IMR-90 (cell line): ENCODE results near the gene AQP6.

Experiments used
- RAD21 ChIP-seq: IDR thresholded peaks from 2 replicates; pipeline ENCODE4 v1.6.1; 2012; ENCODE audit warnings: low read length, improper control_type of control experiment
- TF ChIP-seq, protein P1 (sequence below): conservative IDR thresholded peaks from 2 replicates; pipeline ENCODE4 v1.5.1; 2012; ENCODE audit warnings: mild to moderate bottlenecking, low read depth, low read length, improper control_type of control experiment

DNA sequence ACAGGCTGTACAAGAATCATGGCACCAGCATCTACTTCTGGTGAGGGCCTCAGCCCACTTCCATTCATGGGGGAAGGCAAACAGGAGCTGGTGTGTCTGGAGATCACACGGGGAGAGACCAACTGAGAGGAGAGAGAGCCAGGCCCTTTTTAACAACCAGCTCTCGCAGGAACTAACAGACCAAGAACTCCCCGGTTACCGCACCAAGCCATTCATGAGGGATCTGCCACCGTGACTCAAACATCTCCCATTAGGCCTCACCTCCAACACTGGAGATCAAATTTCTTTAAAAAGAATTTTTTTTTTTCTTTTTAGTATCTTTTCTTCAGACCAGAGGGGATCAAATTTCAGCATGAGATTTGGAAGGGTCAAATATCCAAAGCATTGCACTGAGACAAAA lies 39.0 kb upstream of the AQP6 start:
- TF ChIP-seq, protein P1, sequence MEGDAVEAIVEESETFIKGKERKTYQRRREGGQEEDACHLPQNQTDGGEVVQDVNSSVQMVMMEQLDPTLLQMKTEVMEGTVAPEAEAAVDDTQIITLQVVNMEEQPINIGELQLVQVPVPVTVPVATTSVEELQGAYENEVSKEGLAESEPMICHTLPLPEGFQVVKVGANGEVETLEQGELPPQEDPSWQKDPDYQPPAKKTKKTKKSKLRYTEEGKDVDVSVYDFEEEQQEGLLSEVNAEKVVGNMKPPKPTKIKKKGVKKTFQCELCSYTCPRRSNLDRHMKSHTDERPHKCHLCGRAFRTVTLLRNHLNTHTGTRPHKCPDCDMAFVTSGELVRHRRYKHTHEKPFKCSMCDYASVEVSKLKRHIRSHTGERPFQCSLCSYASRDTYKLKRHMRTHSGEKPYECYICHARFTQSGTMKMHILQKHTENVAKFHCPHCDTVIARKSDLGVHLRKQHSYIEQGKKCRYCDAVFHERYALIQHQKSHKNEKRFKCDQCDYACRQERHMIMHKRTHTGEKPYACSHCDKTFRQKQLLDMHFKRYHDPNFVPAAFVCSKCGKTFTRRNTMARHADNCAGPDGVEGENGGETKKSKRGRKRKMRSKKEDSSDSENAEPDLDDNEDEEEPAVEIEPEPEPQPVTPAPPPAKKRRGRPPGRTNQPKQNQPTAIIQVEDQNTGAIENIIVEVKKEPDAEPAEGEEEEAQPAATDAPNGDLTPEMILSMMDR: no peak
- TF ChIP-seq RAD21: no peak
